Thyroid gland (tissue), 4 donors: ENCODE data around the gene EFHD2.

Experiments used
- POLR2A ChIP-seq, 2 donors: fragments of 450-650 bp; IDR thresholded peaks; one replicate each; pipeline ENCODE4 v1.6.1; 2017; ENCODE audit warnings: antibody characterized with exemption in 2 of 2, mild to moderate bottlenecking in 2 of 2, moderate library complexity in 1 of 2
- TF ChIP-seq, protein P1 (sequence below), 6 experiments: fragments of 200-600 bp in 3 of 6; fragments of 450-650 bp in 3 of 6; sonication (generic) in 3 of 6; IDR thresholded peaks; one replicate each; pipeline ENCODE4 v1.5.1; 2016 to 2019; ENCODE audit warnings: antibody characterized with exemption in 6 of 6, mild to moderate bottlenecking in 2 of 6, inconsistent platforms in 1 of 6, moderate library complexity in 1 of 6

DNA sequence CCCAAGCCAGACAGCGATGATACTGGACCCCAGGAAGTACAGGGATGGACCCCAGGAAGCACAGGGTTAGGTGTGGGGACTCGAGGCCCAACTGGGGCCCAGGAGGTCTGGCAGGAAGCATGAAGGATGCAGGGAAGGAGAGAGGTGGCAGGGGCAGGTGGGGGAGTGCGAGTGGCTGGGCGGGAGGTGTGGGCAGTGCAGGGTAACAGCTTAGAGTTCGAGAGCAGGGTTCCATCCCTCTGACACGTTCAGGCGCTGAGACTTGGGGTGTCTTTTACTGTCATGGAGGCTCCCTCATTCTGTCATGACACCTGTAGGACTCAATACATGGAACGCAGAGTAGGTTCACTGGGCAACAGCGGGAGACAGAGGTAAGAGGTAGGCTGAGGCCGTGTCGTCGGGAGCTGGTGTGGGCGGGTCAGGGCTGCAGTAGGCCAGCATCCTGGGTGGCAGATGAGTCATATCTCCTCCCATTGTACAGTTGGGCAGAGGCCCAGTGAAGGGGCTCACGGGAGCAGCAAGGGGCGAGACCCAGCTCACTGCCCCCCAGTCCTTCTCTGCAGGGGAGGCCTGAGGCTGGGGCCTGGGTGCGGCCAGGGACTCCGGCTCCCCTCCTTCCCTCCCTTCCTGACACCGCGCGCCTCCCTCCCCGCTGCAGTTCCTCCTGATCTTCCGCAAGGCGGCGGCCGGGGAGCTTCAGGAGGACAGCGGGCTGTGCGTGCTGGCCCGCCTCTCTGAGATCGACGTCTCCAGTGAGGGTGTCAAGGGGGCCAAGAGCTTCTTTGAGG, 17.0 kb downstream of the EFHD2 start:
- TF ChIP-seq, protein P1, sequence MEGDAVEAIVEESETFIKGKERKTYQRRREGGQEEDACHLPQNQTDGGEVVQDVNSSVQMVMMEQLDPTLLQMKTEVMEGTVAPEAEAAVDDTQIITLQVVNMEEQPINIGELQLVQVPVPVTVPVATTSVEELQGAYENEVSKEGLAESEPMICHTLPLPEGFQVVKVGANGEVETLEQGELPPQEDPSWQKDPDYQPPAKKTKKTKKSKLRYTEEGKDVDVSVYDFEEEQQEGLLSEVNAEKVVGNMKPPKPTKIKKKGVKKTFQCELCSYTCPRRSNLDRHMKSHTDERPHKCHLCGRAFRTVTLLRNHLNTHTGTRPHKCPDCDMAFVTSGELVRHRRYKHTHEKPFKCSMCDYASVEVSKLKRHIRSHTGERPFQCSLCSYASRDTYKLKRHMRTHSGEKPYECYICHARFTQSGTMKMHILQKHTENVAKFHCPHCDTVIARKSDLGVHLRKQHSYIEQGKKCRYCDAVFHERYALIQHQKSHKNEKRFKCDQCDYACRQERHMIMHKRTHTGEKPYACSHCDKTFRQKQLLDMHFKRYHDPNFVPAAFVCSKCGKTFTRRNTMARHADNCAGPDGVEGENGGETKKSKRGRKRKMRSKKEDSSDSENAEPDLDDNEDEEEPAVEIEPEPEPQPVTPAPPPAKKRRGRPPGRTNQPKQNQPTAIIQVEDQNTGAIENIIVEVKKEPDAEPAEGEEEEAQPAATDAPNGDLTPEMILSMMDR (IDR thresholded peaks at IDR 0.05), result no peak
- no peak for TF ChIP-seq POLR2A (IDR thresholded peaks at IDR 0.05)
